ENCODE measurements around the gene PEX1.
"Not testable (repeated sequence)": the region's sequence is repeated elsewhere in the genome, so short reads cannot be mapped to it uniquely, and the experiment has no call there.

- TF ChIP-seq POLR2A, CTCF (IDR thresholded peaks at IDR 0.05): not testable (repeated sequence)
Measured at GRCh38 chr7:92483624-92484023, 44.7 kb downstream of the PEX1 start.

Measured in uterus (tissue), 2 donors.